ENCODE measurements around the gene LRCOL1.

Gene LRCOL1

DNA sequence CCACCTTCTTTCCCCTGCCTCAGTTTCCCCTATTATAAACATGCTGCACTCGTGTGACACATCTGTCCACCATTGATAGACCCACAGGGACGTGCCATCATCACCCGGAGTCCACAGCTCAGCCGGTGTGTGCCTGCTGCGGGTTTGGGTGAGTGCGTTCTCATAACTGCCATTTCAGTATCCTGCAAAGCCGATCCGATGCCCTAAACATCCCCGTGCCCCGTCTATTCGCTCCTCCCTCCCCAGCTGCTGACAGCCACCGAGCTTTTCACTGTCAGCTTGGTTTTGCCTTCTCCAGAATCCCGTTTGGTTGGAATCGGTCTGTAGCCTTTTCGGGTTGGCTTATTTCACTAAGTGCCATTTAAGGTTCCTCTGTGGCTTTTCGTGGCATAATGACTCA lies 3.9 kb downstream of the LRCOL1 start:
- Histone ChIP-seq H2AFZ (ENCODE audit: low read length) (no peak overlapping the region), H4K20me1 (ENCODE audit: insufficient read depth, low read length) (no peaks in the 10 kb centered on the region), H3K9me2 (replicated peaks; ENCODE audit: insufficient read depth, low read length) (no peaks in the 10 kb centered on the region), H3K9me3 (replicated peaks; ENCODE audit: insufficient read depth, low read length) (no peaks in the 10 kb centered on the region), H3K79me2 (ENCODE audit: low read length) (no peaks in the 10 kb centered on the region), H3K4me2 (ENCODE audit: low read depth, low read length) (no peak overlapping the region), H3K27me3 (replicated peaks; ENCODE audit: insufficient read depth, low read length) (peaks cover 5% of the 10 kb centered on the region), H3K27ac (ENCODE audit: low read length) (no peak overlapping the region), H3K9ac (ENCODE audit: low read length) (no peak overlapping the region), H3K4me3 (ENCODE audit: low read length) (no peak overlapping the region), H3K36me3 (replicated peaks; ENCODE audit: insufficient read depth, low read length) (no peaks in the 10 kb centered on the region), H3F3A (ENCODE audit: insufficient read depth, low read length) (no peaks in the 10 kb centered on the region), H3K4me1 (ENCODE audit: low read length) (no peaks in the 10 kb centered on the region)
- DNase-seq, result no peak
- TF ChIP-seq EZH2phosphoT487 (IDR thresholded peaks at IDR 0.05; ENCODE audit: low read length) (no peak), EZH2 (optimal IDR thresholded peaks at IDR 0.05; ENCODE audit: low read depth, low read length) (no peak)
- TF ChIP-seq, protein P1, sequence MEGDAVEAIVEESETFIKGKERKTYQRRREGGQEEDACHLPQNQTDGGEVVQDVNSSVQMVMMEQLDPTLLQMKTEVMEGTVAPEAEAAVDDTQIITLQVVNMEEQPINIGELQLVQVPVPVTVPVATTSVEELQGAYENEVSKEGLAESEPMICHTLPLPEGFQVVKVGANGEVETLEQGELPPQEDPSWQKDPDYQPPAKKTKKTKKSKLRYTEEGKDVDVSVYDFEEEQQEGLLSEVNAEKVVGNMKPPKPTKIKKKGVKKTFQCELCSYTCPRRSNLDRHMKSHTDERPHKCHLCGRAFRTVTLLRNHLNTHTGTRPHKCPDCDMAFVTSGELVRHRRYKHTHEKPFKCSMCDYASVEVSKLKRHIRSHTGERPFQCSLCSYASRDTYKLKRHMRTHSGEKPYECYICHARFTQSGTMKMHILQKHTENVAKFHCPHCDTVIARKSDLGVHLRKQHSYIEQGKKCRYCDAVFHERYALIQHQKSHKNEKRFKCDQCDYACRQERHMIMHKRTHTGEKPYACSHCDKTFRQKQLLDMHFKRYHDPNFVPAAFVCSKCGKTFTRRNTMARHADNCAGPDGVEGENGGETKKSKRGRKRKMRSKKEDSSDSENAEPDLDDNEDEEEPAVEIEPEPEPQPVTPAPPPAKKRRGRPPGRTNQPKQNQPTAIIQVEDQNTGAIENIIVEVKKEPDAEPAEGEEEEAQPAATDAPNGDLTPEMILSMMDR (IDR thresholded peaks at IDR 0.05; ENCODE audit: low read length), result no peak

DNA sequence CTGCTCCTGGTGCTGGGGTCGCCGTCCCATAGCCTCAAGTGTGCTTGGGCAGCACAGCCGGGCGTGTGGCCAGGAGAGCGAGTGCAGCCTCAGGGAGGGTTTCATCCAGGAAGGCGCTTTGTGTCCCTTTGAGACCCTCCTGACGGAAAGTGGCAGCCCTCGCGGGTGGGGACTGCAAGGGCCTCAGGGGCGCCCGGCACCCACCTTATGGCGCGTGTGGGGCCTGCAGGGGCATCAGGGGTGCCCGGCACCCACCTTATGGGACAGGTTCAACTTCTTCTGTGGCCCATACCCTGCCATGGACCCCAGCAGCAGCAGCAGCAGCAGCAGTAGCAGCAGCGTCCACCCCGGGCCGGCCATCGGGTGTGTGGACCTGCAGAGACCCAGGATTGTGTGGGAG lies 4.5 kb downstream of the LRCOL1 start:
- H3K27me3 ChIP-seq (replicated peaks; ENCODE audit: insufficient read depth, low read length), result peaks cover 5% of the 10 kb centered on the region
- H3K4me3 ChIP-seq (ENCODE audit: low read length), result no peak overlapping the region
- no peak for DNase-seq
- H3K4me2 ChIP-seq (ENCODE audit: low read depth, low read length), result no peak overlapping the region
- no peak overlapping the region for H2AFZ ChIP-seq (ENCODE audit: low read length)
- H3K4me1 ChIP-seq (ENCODE audit: low read length), result no peaks in the 10 kb centered on the region
- no peak overlapping the region for H3K27ac ChIP-seq (ENCODE audit: low read length)
- no peaks in the 10 kb centered on the region for H3K36me3 ChIP-seq (replicated peaks; ENCODE audit: insufficient read depth, low read length)
- no peaks in the 10 kb centered on the region for H3F3A ChIP-seq (ENCODE audit: insufficient read depth, low read length)
- H3K9ac ChIP-seq (ENCODE audit: low read length), result no peak overlapping the region
- no peaks in the 10 kb centered on the region for H3K9me3 ChIP-seq (replicated peaks; ENCODE audit: insufficient read depth, low read length)
- no peaks in the 10 kb centered on the region for H4K20me1 ChIP-seq (ENCODE audit: insufficient read depth, low read length)
- H3K79me2 ChIP-seq (ENCODE audit: low read length), result no peaks in the 10 kb centered on the region
- H3K9me2 ChIP-seq (replicated peaks; ENCODE audit: insufficient read depth, low read length), result no peaks in the 10 kb centered on the region
- no peak for TF ChIP-seq EZH2phosphoT487 (IDR thresholded peaks at IDR 0.05; ENCODE audit: low read length)
- TF ChIP-seq, protein P1 (IDR thresholded peaks at IDR 0.05; ENCODE audit: low read length), result no peak
- no peak for TF ChIP-seq EZH2 (optimal IDR thresholded peaks at IDR 0.05; ENCODE audit: low read depth, low read length)

DNA sequence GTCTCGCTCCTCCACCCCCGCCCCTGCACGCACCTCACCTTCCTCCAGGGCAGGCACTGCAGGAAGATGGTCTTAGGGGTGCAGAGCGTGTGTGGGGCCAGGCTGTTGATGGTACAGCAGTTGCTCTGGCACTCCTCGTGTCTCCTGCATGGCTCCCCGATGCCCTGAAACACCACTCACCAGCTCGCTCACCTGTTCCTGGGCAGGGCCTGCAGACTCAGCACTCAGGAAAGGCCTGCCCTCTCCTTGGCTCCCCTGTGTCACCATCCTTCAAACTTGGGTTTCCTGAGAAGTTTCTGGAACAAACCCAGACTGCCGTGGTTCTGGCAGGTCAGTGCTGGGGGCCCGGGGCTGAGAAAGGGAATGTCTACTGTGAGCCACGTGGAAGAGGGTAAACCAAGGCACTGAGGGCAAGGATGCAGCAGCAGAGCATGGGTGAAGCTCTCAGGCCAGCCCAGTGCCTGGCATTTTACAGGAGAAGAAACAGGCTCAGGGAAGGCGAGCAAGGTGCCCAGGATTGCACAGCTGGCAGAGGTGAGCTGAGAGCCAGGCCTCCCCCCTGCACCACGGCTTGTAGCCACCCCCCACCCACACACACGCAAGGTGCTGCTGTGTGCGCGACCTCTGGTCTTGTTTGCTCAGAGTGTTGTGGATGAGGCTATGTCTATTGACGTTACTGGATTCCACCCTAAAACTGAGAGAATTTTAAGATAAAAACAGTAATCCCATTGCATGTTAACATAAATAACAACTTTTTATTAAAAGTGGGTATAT lies 5.5 kb downstream of the LRCOL1 start:
- TF ChIP-seq, protein P1 (IDR thresholded peaks at IDR 0.05; ENCODE audit: low read length), result no peak
- no peak for TF ChIP-seq EZH2 (optimal IDR thresholded peaks at IDR 0.05; ENCODE audit: low read depth, low read length)
- no peak for TF ChIP-seq EZH2phosphoT487 (IDR thresholded peaks at IDR 0.05; ENCODE audit: low read length)
- no peaks in the 10 kb centered on the region for H4K20me1 ChIP-seq (ENCODE audit: insufficient read depth, low read length)
- no peak overlapping the region for H3K4me3 ChIP-seq (ENCODE audit: low read length)
- H3F3A ChIP-seq (ENCODE audit: insufficient read depth, low read length), result no peaks in the 10 kb centered on the region
- peaks cover 14% of the 10 kb centered on the region for H3K27me3 ChIP-seq (replicated peaks; ENCODE audit: insufficient read depth, low read length)
- H3K9me3 ChIP-seq (replicated peaks; ENCODE audit: insufficient read depth, low read length), result no peaks in the 10 kb centered on the region
- H3K9me2 ChIP-seq (replicated peaks; ENCODE audit: insufficient read depth, low read length), result no peaks in the 10 kb centered on the region
- H3K79me2 ChIP-seq (ENCODE audit: low read length), result no peaks in the 10 kb centered on the region
- H3K9ac ChIP-seq (ENCODE audit: low read length), result no peak overlapping the region
- no peak overlapping the region for H2AFZ ChIP-seq (ENCODE audit: low read length)
- DNase-seq, result no peak
- no peaks in the 10 kb centered on the region for H3K36me3 ChIP-seq (replicated peaks; ENCODE audit: insufficient read depth, low read length)
- no peak overlapping the region for H3K27ac ChIP-seq (ENCODE audit: low read length)
- H3K4me1 ChIP-seq (ENCODE audit: low read length), result no peaks in the 10 kb centered on the region
- H3K4me2 ChIP-seq (ENCODE audit: low read depth, low read length), result no peak overlapping the region
